ENCODE results near the gene IGFBP5.

- TF ChIP-seq, protein P1, sequence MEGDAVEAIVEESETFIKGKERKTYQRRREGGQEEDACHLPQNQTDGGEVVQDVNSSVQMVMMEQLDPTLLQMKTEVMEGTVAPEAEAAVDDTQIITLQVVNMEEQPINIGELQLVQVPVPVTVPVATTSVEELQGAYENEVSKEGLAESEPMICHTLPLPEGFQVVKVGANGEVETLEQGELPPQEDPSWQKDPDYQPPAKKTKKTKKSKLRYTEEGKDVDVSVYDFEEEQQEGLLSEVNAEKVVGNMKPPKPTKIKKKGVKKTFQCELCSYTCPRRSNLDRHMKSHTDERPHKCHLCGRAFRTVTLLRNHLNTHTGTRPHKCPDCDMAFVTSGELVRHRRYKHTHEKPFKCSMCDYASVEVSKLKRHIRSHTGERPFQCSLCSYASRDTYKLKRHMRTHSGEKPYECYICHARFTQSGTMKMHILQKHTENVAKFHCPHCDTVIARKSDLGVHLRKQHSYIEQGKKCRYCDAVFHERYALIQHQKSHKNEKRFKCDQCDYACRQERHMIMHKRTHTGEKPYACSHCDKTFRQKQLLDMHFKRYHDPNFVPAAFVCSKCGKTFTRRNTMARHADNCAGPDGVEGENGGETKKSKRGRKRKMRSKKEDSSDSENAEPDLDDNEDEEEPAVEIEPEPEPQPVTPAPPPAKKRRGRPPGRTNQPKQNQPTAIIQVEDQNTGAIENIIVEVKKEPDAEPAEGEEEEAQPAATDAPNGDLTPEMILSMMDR (IDR thresholded peaks at IDR 0.05) = peak in 6 of 7 experiments; percentile 29 to 69 (median 60)
- TF ChIP-seq POLR2A (IDR thresholded peaks at IDR 0.05) = no peak
These were observed 3.5 kb upstream of the IGFBP5 start for GRCh38 chr2:216698895-216699294.

Data from body of pancreas (tissue), 4 donors.